NCI-H82 treated with DMSO at 0.1 percent for 48 hours (cell line): ENCODE measurements around the gene IFITM5.
"Not testable (repeated sequence)": the region's sequence is repeated elsewhere in the genome, so short reads cannot be mapped to it uniquely, and the experiment has no call there.

Experiments
- DNase-seq: peaks from one replicate; lab custom pipeline; 2025; ENCODE audit not compliant: unreplicated experiment; lab: John Stamatoyannopoulos, UW

Gene IFITM5

GRCh38 chr11:269146-269890 lies 30.0 kb downstream of the IFITM5 start:
- no peak for DNase-seq

- DNase-seq: not testable (repeated sequence)
Measured at GRCh38 chr11:268716-269145, 30.6 kb downstream of the IFITM5 start.

GRCh38 chr11:267491-267994 lies 31.8 kb downstream of the IFITM5 start:
- DNase-seq: no peak

- no peak for DNase-seq
Measured at GRCh38 chr11:266676-267439, 32.5 kb downstream of the IFITM5 start.

GRCh38 chr11:261624-262023 lies 37.7 kb downstream of the IFITM5 start:
- DNase-seq: no peak

- DNase-seq: no peak
Measured at GRCh38 chr11:259413-259812, 39.9 kb downstream of the IFITM5 start.

- no peak for DNase-seq
Measured at GRCh38 chr11:257766-258493, 41.4 kb downstream of the IFITM5 start.

GRCh38 chr11:256952-257737 lies 42.2 kb downstream of the IFITM5 start:
- no peak for DNase-seq

- DNase-seq: no peak
Measured at GRCh38 chr11:255816-256215, 43.5 kb downstream of the IFITM5 start.

- DNase-seq: no peak
Measured at GRCh38 chr11:255176-255575, 44.1 kb downstream of the IFITM5 start.

GRCh38 chr11:253886-254270 lies 45.4 kb downstream of the IFITM5 start:
- no peak for DNase-seq

GRCh38 chr11:253160-253885 lies 46.0 kb downstream of the IFITM5 start:
- DNase-seq: no peak

- no peak for DNase-seq
Measured at GRCh38 chr11:252666-253065, 46.7 kb downstream of the IFITM5 start.

- DNase-seq: no peak
Measured at GRCh38 chr11:251550-251949, 47.8 kb downstream of the IFITM5 start.

GRCh38 chr11:250740-251299 lies 48.5 kb downstream of the IFITM5 start:
- DNase-seq: no peak

GRCh38 chr11:250274-250673 lies 49.1 kb downstream of the IFITM5 start:
- no peak for DNase-seq

GRCh38 chr11:249062-249461 lies 50.3 kb downstream of the IFITM5 start:
- DNase-seq: no peak
